Mesenchymal stem cell (in vitro differentiated cells and primary cell): Measurements from ENCODE around the gene KLHL2.

Source experiments
- DNase-seq: peaks from one replicate; pipeline ENCODE4 v3.0.0-alpha.2; 2013
- H2AFZ ChIP-seq: one replicate; pipeline ENCODE4 v1.6.1; 2013; ENCODE audit warnings: low read depth, mild to moderate bottlenecking, control low read depth, inconsistent platforms, low read length, moderate library complexity
- H2AK5ac ChIP-seq: 2 replicates; pipeline ENCODE4 v1.6.1; 2013; ENCODE audit warnings: low read length, moderate library complexity, mild to moderate bottlenecking, inconsistent platforms; ENCODE audit not compliant: severe bottlenecking
- H2BK120ac ChIP-seq: one replicate; pipeline ENCODE4 v1.6.1; 2013; ENCODE audit warnings: low read depth, mild to moderate bottlenecking, inconsistent platforms, low read length, moderate library complexity
- H2BK12ac ChIP-seq, 2 experiments: one replicate each; pipeline ENCODE4 v1.6.1; 2013; ENCODE audit warnings: inconsistent platforms in 2 of 2, low read length in 2 of 2, mild to moderate bottlenecking in 2 of 2, moderate library complexity in 2 of 2, control low read depth in 1 of 2
- H2BK15ac ChIP-seq: one replicate; pipeline ENCODE4 v1.6.1; 2013; ENCODE audit warnings: mild to moderate bottlenecking, low read depth, inconsistent platforms; ENCODE audit not compliant: poor library complexity, severe bottlenecking
- H2BK5ac ChIP-seq: 2 replicates; pipeline ENCODE4 v1.6.1; 2013; ENCODE audit warnings: low read depth, mild to moderate bottlenecking, low read length, control low read depth, inconsistent platforms; ENCODE audit not compliant: poor library complexity, severe bottlenecking
- H3K14ac ChIP-seq, 2 experiments: one replicate each; pipeline ENCODE4 v1.6.1; 2013; ENCODE audit warnings: inconsistent platforms in 2 of 2, low read length in 2 of 2, control low read depth in 1 of 2, mild to moderate bottlenecking in 1 of 2, moderate library complexity in 1 of 2
- H3K18ac ChIP-seq, 2 experiments: one replicate each; pipeline ENCODE4 v1.6.1; 2013; ENCODE audit warnings: inconsistent platforms in 2 of 2, low read length in 2 of 2, control low read depth in 1 of 2, low read depth in 1 of 2, mild to moderate bottlenecking in 1 of 2
- H3K23ac ChIP-seq, 2 experiments: one replicate each; pipeline ENCODE4 v1.6.1; 2013; ENCODE audit warnings: inconsistent platforms in 2 of 2, low read length in 2 of 2, mild to moderate bottlenecking in 2 of 2, moderate library complexity in 2 of 2, control low read depth in 1 of 2
- H3K27ac ChIP-seq: 2 replicates; pipeline ENCODE4 v1.5.1; 2013; ENCODE audit warnings: mild to moderate bottlenecking, moderate library complexity, low read length, control low read depth, inconsistent platforms; ENCODE audit not compliant: poor library complexity, severe bottlenecking
- H3K27me3 ChIP-seq, 2 experiments: 2 replicates each; pipeline versions ENCODE4 v1.6.1 to v1.7.0; 2013; ENCODE audit warnings: low read length in 2 of 2, mild to moderate bottlenecking in 2 of 2, moderate library complexity in 2 of 2, control low read depth in 1 of 2, inconsistent platforms in 1 of 2; ENCODE audit not compliant: control insufficient read depth in 1 of 2, insufficient read depth in 1 of 2
- H3K36me3 ChIP-seq, 2 experiments: 2 replicates each; pipeline versions ENCODE4 v1.6.1 to v1.7.0; 2013; ENCODE audit warnings: low read length in 2 of 2, control low read depth in 1 of 2, inconsistent platforms in 1 of 2, low read depth in 1 of 2, mild to moderate bottlenecking in 1 of 2; ENCODE audit not compliant: insufficient read depth in 2 of 2, control insufficient read depth in 1 of 2
- H3K4ac ChIP-seq, 2 experiments: one replicate each; pipeline ENCODE4 v1.6.1; 2013; ENCODE audit warnings: inconsistent platforms in 2 of 2, low read length in 2 of 2, mild to moderate bottlenecking in 2 of 2, moderate library complexity in 2 of 2, control low read depth in 1 of 2, low read depth in 1 of 2
- H3K4me1 ChIP-seq: 2 replicates; pipeline ENCODE4 v1.6.1; 2013; ENCODE audit warnings: low read depth, low read length, control low read depth; ENCODE audit not compliant: control insufficient read depth, insufficient read depth
- H3K4me2 ChIP-seq: 2 replicates; pipeline ENCODE4 v1.6.1; 2013; ENCODE audit warnings: low read length, mild to moderate bottlenecking, inconsistent platforms; ENCODE audit not compliant: poor library complexity, severe bottlenecking
- H3K4me3 ChIP-seq, 2 experiments: 2 replicates each; pipeline versions ENCODE4 v1.5.1 to v1.7.0; 2013; ENCODE audit warnings: low read length in 2 of 2, mild to moderate bottlenecking in 2 of 2, control low read depth in 1 of 2, low read depth in 1 of 2; ENCODE audit not compliant: insufficient read depth in 1 of 2
- H3K79me1 ChIP-seq: replicated peaks from 2 replicates; pipeline ENCODE4 v1.6.1; 2013; ENCODE audit warnings: mild to moderate bottlenecking, control low read depth, low read length, inconsistent platforms; ENCODE audit not compliant: poor library complexity, severe bottlenecking
- H3K9ac ChIP-seq: 2 replicates; pipeline ENCODE4 v1.7.0; 2013; ENCODE audit warnings: mild to moderate bottlenecking, low read length, moderate library complexity
- H3K9me3 ChIP-seq: 2 replicates; pipeline ENCODE4 v1.7.0; 2013; ENCODE audit warnings: mild to moderate bottlenecking, low read length; ENCODE audit not compliant: control insufficient read depth
- H4K8ac ChIP-seq: one replicate; pipeline ENCODE4 v1.6.1; 2013; ENCODE audit warnings: inconsistent platforms, mild to moderate bottlenecking, low read length, moderate library complexity
- H4K91ac ChIP-seq: one replicate; pipeline ENCODE4 v1.6.1; 2013; ENCODE audit warnings: mild to moderate bottlenecking, low read length, inconsistent platforms
- WGBS: methylation state at CpG from one replicate; pipeline ENCODE4 v1.1.7; 2013; ENCODE audit warnings: mixed read lengths; 5-methylcytosine and 5-hydroxymethylcytosine counted together

The KLHL2 gene

DNA sequence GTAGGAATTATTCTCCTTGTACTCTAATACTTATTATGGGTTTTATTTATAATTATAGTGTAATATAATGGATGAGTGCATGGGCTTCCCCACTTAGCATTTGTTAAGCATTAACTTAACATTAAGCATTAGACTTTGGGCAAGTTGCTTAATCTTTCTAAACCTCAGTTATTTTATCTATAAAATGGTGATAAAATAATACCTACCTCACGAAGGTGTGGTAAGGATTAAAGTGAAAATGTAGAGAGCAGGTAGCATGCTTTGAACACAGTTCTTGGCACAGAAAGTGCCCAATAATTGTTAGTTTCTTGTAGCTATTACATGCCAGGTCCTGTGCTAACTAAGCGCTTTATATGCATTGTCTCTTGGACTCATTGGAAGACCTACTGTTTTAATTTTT lies 122.7 kb downstream of the KLHL2 start:
- no peak overlapping the region for H3K18ac ChIP-seq
- no peak overlapping the region for H4K8ac ChIP-seq
- no peak overlapping the region for H3K14ac ChIP-seq
- H3K9me3 ChIP-seq: no peaks in the 10 kb centered on the region
- peaks cover 14% of the 10 kb centered on the region for H3K4me1 ChIP-seq
- H3K9ac ChIP-seq: no peak overlapping the region
- H3K4ac ChIP-seq: no peak overlapping the region
- DNase-seq: no peak
- no peak overlapping the region for H2BK5ac ChIP-seq
- no peaks in the 10 kb centered on the region for H3K27me3 ChIP-seq
- no peak overlapping the region for H3K27ac ChIP-seq
- H2BK12ac ChIP-seq: no peak overlapping the region
- no peak overlapping the region for H2AK5ac ChIP-seq
- H3K79me1 ChIP-seq: peaks cover under 1% of the 10 kb centered on the region
- H3K4me3 ChIP-seq: peak overlapping the region in 1 of 2 experiments; percentile 99
- H3K36me3 ChIP-seq: peaks cover 8 to 38% of the 10 kb centered on the region in 2 experiments
- no peak overlapping the region for H2BK15ac ChIP-seq
- H3K4me2 ChIP-seq: peak overlapping the region; percentile 42
- no peak overlapping the region for H2BK120ac ChIP-seq
- H3K23ac ChIP-seq: no peak overlapping the region
- H4K91ac ChIP-seq: no peak overlapping the region
- 85% methylated on average over 2 of the region's 2 CpGs for WGBS
- H2AFZ ChIP-seq: no peak overlapping the region

DNA sequence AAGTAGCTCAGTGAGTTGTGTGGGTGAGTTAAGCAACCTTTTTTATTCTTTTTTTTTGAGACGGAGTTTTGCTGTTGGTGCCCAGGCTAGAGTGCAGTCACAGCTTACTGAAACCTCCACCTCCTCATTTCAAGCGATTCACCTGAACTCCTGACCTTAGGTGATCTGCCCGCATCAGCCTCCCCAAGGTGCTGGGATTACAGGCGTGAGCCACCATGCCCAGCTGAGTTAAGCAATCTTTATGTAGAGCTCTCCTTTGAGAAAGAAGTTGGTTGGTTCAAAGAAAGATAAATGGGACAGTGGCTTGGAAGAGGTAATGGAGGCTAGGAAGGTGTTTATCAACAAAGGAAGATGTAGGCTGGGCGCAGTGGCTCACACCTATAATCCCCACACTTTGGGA lies 123.3 kb downstream of the KLHL2 start:
- no peak overlapping the region for H3K9ac ChIP-seq
- no peak overlapping the region for H2BK5ac ChIP-seq
- H4K8ac ChIP-seq: no peak overlapping the region
- H4K91ac ChIP-seq: no peak overlapping the region
- H3K23ac ChIP-seq: peak overlapping the region in 1 of 2 experiments; percentile 9
- no peak for DNase-seq
- H3K4me2 ChIP-seq: peak overlapping the region; percentile 41
- no peak overlapping the region for H3K18ac ChIP-seq
- no peak overlapping the region for H2BK15ac ChIP-seq
- H2AK5ac ChIP-seq: peak overlapping the region; percentile 57
- peak overlapping the region in 1 of 2 experiments; percentile 99 for H3K4me3 ChIP-seq
- H3K14ac ChIP-seq: no peak overlapping the region
- H3K4ac ChIP-seq: no peak overlapping the region
- no peak overlapping the region for H2BK120ac ChIP-seq
- no peak overlapping the region for H2BK12ac ChIP-seq
- H2AFZ ChIP-seq: no peak overlapping the region
- no peaks in the 10 kb centered on the region for H3K27me3 ChIP-seq
- H3K9me3 ChIP-seq: no peaks in the 10 kb centered on the region
- H3K4me1 ChIP-seq: peaks cover 12% of the 10 kb centered on the region
- 72% methylated on average over 4 of the region's 5 CpGs for WGBS
- H3K79me1 ChIP-seq: peaks cover 4% of the 10 kb centered on the region
- H3K36me3 ChIP-seq: peaks cover 8 to 44% of the 10 kb centered on the region in 2 experiments
- H3K27ac ChIP-seq: no peak overlapping the region

DNA sequence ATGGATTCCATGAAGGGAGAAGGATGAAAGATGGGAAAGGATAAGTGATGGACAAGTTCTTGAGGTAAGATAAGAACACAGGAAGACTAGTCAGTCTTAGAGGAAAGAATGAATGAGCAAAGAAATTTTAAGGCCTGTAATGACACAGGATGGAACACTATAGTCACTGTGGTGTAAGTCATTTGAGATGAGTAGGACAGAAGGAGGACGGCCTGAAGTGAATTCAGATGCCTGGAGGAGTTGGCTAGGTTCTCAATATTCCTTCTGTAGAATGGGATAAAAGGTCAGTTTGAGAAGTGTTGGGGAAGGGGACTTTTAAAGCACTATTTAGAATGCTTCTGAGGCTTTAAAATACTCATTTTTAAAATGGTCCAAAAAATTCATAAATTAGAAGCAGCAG lies 124.0 kb downstream of the KLHL2 start:
- H2BK15ac ChIP-seq: no peak overlapping the region
- H2AK5ac ChIP-seq: no peak overlapping the region
- H2AFZ ChIP-seq: no peak overlapping the region
- H3K27ac ChIP-seq: no peak overlapping the region
- DNase-seq: peak; percentile 19
- no peaks in the 10 kb centered on the region for H3K27me3 ChIP-seq
- H3K18ac ChIP-seq: no peak overlapping the region
- no peak overlapping the region for H2BK120ac ChIP-seq
- H3K4me2 ChIP-seq: no peak overlapping the region
- H3K4ac ChIP-seq: no peak overlapping the region
- H3K14ac ChIP-seq: no peak overlapping the region
- H3K9me3 ChIP-seq: no peaks in the 10 kb centered on the region
- no peak overlapping the region for H4K8ac ChIP-seq
- no peak overlapping the region for H4K91ac ChIP-seq
- WGBS: 16% methylated on average over 1 of the region's 1 CpG
- H3K4me3 ChIP-seq: peak overlapping the region in 1 of 2 experiments; percentile 27
- no peak overlapping the region for H2BK5ac ChIP-seq
- peaks cover 11% of the 10 kb centered on the region for H3K4me1 ChIP-seq
- peaks cover 8 to 50% of the 10 kb centered on the region in 2 experiments for H3K36me3 ChIP-seq
- peaks cover 4% of the 10 kb centered on the region for H3K79me1 ChIP-seq
- no peak overlapping the region for H2BK12ac ChIP-seq
- no peak overlapping the region for H3K9ac ChIP-seq
- H3K23ac ChIP-seq: no peak overlapping the region

DNA sequence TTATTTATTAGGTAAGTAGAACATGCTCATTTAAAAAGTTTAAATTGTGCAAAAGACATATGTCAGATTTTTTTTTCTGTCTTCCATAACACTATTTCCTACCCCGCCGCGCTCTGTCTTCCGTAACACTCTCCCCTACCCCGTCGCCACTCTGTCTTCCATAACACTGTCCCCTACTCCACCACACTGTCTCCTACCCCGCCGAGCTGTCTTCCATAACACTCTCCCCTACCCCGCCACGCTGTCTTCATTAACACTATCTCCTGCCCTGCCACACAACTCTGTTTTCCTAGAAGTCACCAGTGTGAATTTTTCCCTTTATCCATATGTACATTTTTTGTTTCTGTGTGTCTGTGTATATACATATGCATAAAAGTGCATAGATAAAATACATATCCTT lies 124.5 kb downstream of the KLHL2 start:
- no peaks in the 10 kb centered on the region for H3K27me3 ChIP-seq
- H2AFZ ChIP-seq: no peak overlapping the region
- H4K91ac ChIP-seq: no peak overlapping the region
- peaks cover 11% of the 10 kb centered on the region for H3K4me1 ChIP-seq
- no peak overlapping the region for H2BK5ac ChIP-seq
- H3K9ac ChIP-seq: no peak overlapping the region
- H3K9me3 ChIP-seq: no peaks in the 10 kb centered on the region
- H3K4me2 ChIP-seq: peak overlapping the region; percentile 42
- H2AK5ac ChIP-seq: no peak overlapping the region
- H3K18ac ChIP-seq: no peak overlapping the region
- H2BK120ac ChIP-seq: no peak overlapping the region
- H3K4me3 ChIP-seq: peak overlapping the region in 1 of 2 experiments; percentile 27
- no peak overlapping the region for H2BK15ac ChIP-seq
- H2BK12ac ChIP-seq: no peak overlapping the region
- WGBS: 63% methylated on average over 10 of the region's 10 CpGs
- H3K4ac ChIP-seq: no peak overlapping the region
- H3K23ac ChIP-seq: no peak overlapping the region
- no peak for DNase-seq
- no peak overlapping the region for H4K8ac ChIP-seq
- H3K14ac ChIP-seq: peak overlapping the region in 1 of 2 experiments; percentile 88
- H3K79me1 ChIP-seq: peaks cover 4% of the 10 kb centered on the region
- H3K36me3 ChIP-seq: peaks cover 8 to 54% of the 10 kb centered on the region in 2 experiments
- H3K27ac ChIP-seq: no peak overlapping the region
